DOHH2 (cell line): Measurements from ENCODE around the gene TMEM132D.

Source experiments
- CTCF ChIP-seq: fragments of 200-600 bp; sonication (generic); IDR thresholded peaks from one replicate; pipeline ENCODE4 v1.5.1; 2014; ENCODE audit warnings: antibody characterized with exemption, mild to moderate bottlenecking, low read depth, low read length; ENCODE audit not compliant: poor library complexity, severe bottlenecking
- EZH2phosphoT487 ChIP-seq: fragments of 200-600 bp; sonication (generic); IDR thresholded peaks from 2 replicates; pipeline ENCODE4 v1.6.1; 2017; ENCODE audit warnings: borderline replicate concordance, mild to moderate bottlenecking, antibody characterized with exemption, low read length, moderate library complexity, mixed read lengths

GRCh38 chr12:129693731-129694130, 210.1 kb downstream of the TMEM132D start:
- TF ChIP-seq CTCF (no peak), EZH2phosphoT487 (no peak)
